H9 (cell line): ENCODE data around the gene ZNF215. TPM values are rescaled to one million over a fixed set of nuclear protein-coding genes. Genes with fewer than 3 reads are reported as not detected.

ENCODE experiments used
- DNase-seq: peaks from one replicate; pipeline ENCODE4 v3.0.0-alpha.2; 2017
- H2AFZ ChIP-seq: one replicate; pipeline ENCODE4 v1.6.1; 2013; ENCODE audit warnings: mild to moderate bottlenecking, low read length, control low read depth, moderate library complexity
- H2AK5ac ChIP-seq: 2 replicates; pipeline ENCODE4 v1.6.1; 2013; ENCODE audit warnings: low read length, control low read depth, mixed read lengths; ENCODE audit not compliant: insufficient read length
- H2BK120ac ChIP-seq: one replicate; pipeline ENCODE4 v1.6.1; 2013; ENCODE audit warnings: low read depth, mild to moderate bottlenecking, low read length, control low read depth, inconsistent platforms; ENCODE audit not compliant: poor library complexity, severe bottlenecking
- H2BK12ac ChIP-seq: 2 replicates; pipeline ENCODE4 v1.6.1; 2013; ENCODE audit warnings: low read length, control low read depth, mixed read lengths, low read depth; ENCODE audit not compliant: insufficient read length
- H2BK15ac ChIP-seq: 2 replicates; pipeline ENCODE4 v1.6.1; 2013; ENCODE audit warnings: low read depth, low read length, control low read depth
- H2BK20ac ChIP-seq: one replicate; pipeline ENCODE4 v1.6.1; 2013; ENCODE audit warnings: low read depth, mild to moderate bottlenecking, low read length, control low read depth, inconsistent platforms; ENCODE audit not compliant: poor library complexity, severe bottlenecking
- H2BK5ac ChIP-seq: 2 replicates; pipeline ENCODE4 v1.6.1; 2013; ENCODE audit warnings: low read length, control low read depth, mixed read lengths; ENCODE audit not compliant: insufficient read length
- H3K14ac ChIP-seq: 2 replicates; pipeline ENCODE4 v1.6.1; 2013; ENCODE audit warnings: low read length, control low read depth; ENCODE audit not compliant: insufficient read depth
- H3K18ac ChIP-seq: 2 replicates; pipeline ENCODE4 v1.6.1; 2013; ENCODE audit warnings: low read depth, mild to moderate bottlenecking, mixed read lengths, low read length, control low read depth; ENCODE audit not compliant: insufficient read length
- H3K23ac ChIP-seq: 2 replicates; pipeline ENCODE4 v1.6.1; 2013; ENCODE audit warnings: low read length, control low read depth, mixed read lengths, low read depth; ENCODE audit not compliant: insufficient read length
- H3K23me2 ChIP-seq: 2 replicates; pipeline ENCODE4 v1.6.1; 2013; ENCODE audit warnings: low read depth, mild to moderate bottlenecking, mixed read lengths, low read length, control low read depth; ENCODE audit not compliant: insufficient read length, poor library complexity, severe bottlenecking
- H3K27ac ChIP-seq: 2 replicates; pipeline ENCODE4 v1.5.1; 2013; ENCODE audit warnings: low read length, control low read depth, mixed read lengths, low read depth; ENCODE audit not compliant: insufficient read length
- H3K27me3 ChIP-seq: 2 replicates; pipeline ENCODE4 v1.6.1; 2013; ENCODE audit warnings: low read length, control low read depth, inconsistent platforms; ENCODE audit not compliant: insufficient read depth
- H3K4ac ChIP-seq: 2 replicates; pipeline ENCODE4 v1.6.1; 2013; ENCODE audit warnings: low read depth, mild to moderate bottlenecking, control low read depth, inconsistent platforms, low read length, moderate library complexity
- H3K4me1 ChIP-seq: 2 replicates; pipeline ENCODE4 v1.6.1; 2013; ENCODE audit warnings: low read length, control low read depth, inconsistent platforms; ENCODE audit not compliant: insufficient read depth
- H3K4me2 ChIP-seq: 2 replicates; pipeline ENCODE4 v1.6.1; 2013; ENCODE audit warnings: low read length, control low read depth, mixed read lengths; ENCODE audit not compliant: insufficient read length, insufficient read depth
- H3K56ac ChIP-seq: 2 replicates; pipeline ENCODE4 v1.6.1; 2013; ENCODE audit warnings: low read depth, mild to moderate bottlenecking, mixed read lengths, low read length, control low read depth; ENCODE audit not compliant: insufficient read length
- H3K79me1 ChIP-seq: 2 replicates; pipeline ENCODE4 v1.6.1; 2013; ENCODE audit warnings: low read depth, mild to moderate bottlenecking, moderate library complexity, low read length, control low read depth, inconsistent platforms; ENCODE audit not compliant: insufficient read depth, poor library complexity, severe bottlenecking
- H3K79me2 ChIP-seq: 2 replicates; pipeline ENCODE4 v1.6.1; 2013; ENCODE audit warnings: low read length, control low read depth, inconsistent platforms; ENCODE audit not compliant: insufficient read depth
- H3K9ac ChIP-seq: 2 replicates; pipeline ENCODE4 v1.6.1; 2013; ENCODE audit warnings: low read length, control low read depth, mixed read lengths; ENCODE audit not compliant: insufficient read length; ENCODE audit errors: extremely low read depth
- H3K9me3 ChIP-seq: one replicate; pipeline ENCODE4 v1.6.1; 2013; ENCODE audit warnings: low read depth, low read length, inconsistent platforms; ENCODE audit not compliant: control insufficient read depth
- H3T11ph ChIP-seq: one replicate; pipeline ENCODE4 v1.6.1; 2013; ENCODE audit warnings: mild to moderate bottlenecking, low read length, control low read depth, inconsistent platforms
- H4K20me1 ChIP-seq: one replicate; pipeline ENCODE4 v1.6.1; 2013; ENCODE audit not compliant: control insufficient read depth, insufficient read length, insufficient read depth
- H4K5ac ChIP-seq: 2 replicates; pipeline ENCODE4 v1.6.1; 2013; ENCODE audit warnings: low read depth, mild to moderate bottlenecking, mixed read lengths, low read length, control low read depth; ENCODE audit not compliant: insufficient read length
- H4K8ac ChIP-seq: replicated peaks from 2 replicates; pipeline ENCODE4 v1.6.1; 2013; ENCODE audit warnings: low read length, control low read depth, mixed read lengths, low read depth; ENCODE audit not compliant: insufficient read length
- H4K91ac ChIP-seq: 2 replicates; pipeline ENCODE4 v1.6.1; 2013; ENCODE audit warnings: low read depth, mild to moderate bottlenecking, moderate library complexity, mixed read lengths, low read length, control low read depth; ENCODE audit not compliant: insufficient read length
- H3K27ac Mint-ChIP-seq, 3 experiments: 2 replicates in 2 of 3; 3 replicates in 1 of 3; pipeline ENCODE4 v1.8.0; 2020 to 2021; ENCODE audit warnings: mixed read lengths in 3 of 3, mild to moderate bottlenecking in 1 of 3, moderate library complexity in 1 of 3
- H3K27me3 Mint-ChIP-seq: 2 replicates; pipeline ENCODE4 v1.8.0; 2021; ENCODE audit warnings: low read depth, mild to moderate bottlenecking, moderate library complexity, mixed read lengths
- H3K36me3 Mint-ChIP-seq, 3 experiments: 2 replicates in 2 of 3; 3 replicates in 1 of 3; pipeline ENCODE4 v1.8.0; 2020 to 2021; ENCODE audit warnings: low read depth in 3 of 3, mixed read lengths in 3 of 3; ENCODE audit not compliant: insufficient read depth in 1 of 3
- H3K4me1 Mint-ChIP-seq, 2 experiments: 2 replicates each; pipeline ENCODE4 v1.8.0; 2020; ENCODE audit warnings: mixed read lengths in 2 of 2
- H3K4me3 Mint-ChIP-seq, 2 experiments: 2 replicates in 1 of 2; 3 replicates in 1 of 2; pipeline ENCODE4 v1.8.0; 2020 to 2021; ENCODE audit warnings: mild to moderate bottlenecking in 2 of 2, mixed read lengths in 2 of 2, moderate library complexity in 1 of 2
- H3K9me3 Mint-ChIP-seq, 2 experiments: 2 replicates in 1 of 2; 3 replicates in 1 of 2; pipeline ENCODE4 v1.8.0; 2020; ENCODE audit warnings: mild to moderate bottlenecking in 2 of 2, mixed read lengths in 2 of 2, moderate library complexity in 1 of 2
- CTCF ChIP-seq: fragments of 200-600 bp; sonication (generic); conservative IDR thresholded peaks from 3 replicates; pipeline ENCODE4 v1.8.0; 2021; ENCODE audit warnings: antibody characterized with exemption, mild to moderate bottlenecking
- total RNA-seq: library from RNA; stranded (reverse); gene quantifications from 2 replicates; pipeline ENCODE4 v1.2.1, GENCODE V29; 2021

ZNF215 gene
- total RNA-seq, 1 experiment from 2014 or later: 18.0 TPM

DNA sequence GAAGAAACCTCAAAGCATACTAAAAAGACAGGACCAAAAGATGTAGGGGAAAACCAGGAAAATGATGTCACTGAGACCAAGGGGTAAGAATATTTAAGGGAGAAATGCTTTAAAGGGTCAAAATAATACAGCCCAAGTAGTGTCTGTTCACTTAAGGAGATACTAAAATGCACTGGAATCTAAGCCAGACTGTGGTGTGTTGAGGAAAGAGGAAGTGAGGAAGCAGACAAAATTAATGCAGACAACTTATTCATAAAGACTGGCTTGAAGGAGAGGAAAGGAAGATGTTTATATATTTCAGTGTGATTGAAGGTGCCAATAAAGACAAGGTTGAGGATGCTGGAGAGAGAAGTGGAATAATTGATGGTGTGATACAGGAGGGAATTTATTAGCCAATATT, 15.7 kb downstream of the ZNF215 start:
- Histone ChIP-seq H3K18ac (no peak overlapping the region), H3K4ac (no peak overlapping the region), H3K23ac (no peak overlapping the region), H2AK5ac (no peak overlapping the region), H3K79me1 (no peaks in the 10 kb centered on the region), H3K9me3 (no peaks in the 10 kb centered on the region), H3K4me1 (no peaks in the 10 kb centered on the region), H4K91ac (no peak overlapping the region), H2BK12ac (no peak overlapping the region), H4K8ac (no peak overlapping the region), H3K23me2 (no peaks in the 10 kb centered on the region), H2BK5ac (no peak overlapping the region), H3T11ph (no peak overlapping the region), H2BK20ac (no peak overlapping the region), H3K27ac (no peak overlapping the region), H3K27me3 (no peaks in the 10 kb centered on the region), H2AFZ (no peak overlapping the region), H3K56ac (no peak overlapping the region), H4K20me1 (no peaks in the 10 kb centered on the region), H4K5ac (no peak overlapping the region), H3K9ac (no peak overlapping the region), H3K4me2 (no peak overlapping the region), H2BK120ac (no peak overlapping the region), H3K14ac (no peak overlapping the region), H2BK15ac (no peak overlapping the region), H3K79me2 (no peaks in the 10 kb centered on the region)
- Mint-ChIP-seq H3K27ac (no peak overlapping the region), H3K36me3 (peaks cover 17 to 33% (median 21%) of the 10 kb centered on the region in 3 experiments; a peak in 6 of 7 replicates), H3K4me1 (no peaks in the 10 kb centered on the region), H3K9me3 (no peaks in the 10 kb centered on the region), H3K4me3 (no peak overlapping the region), H3K27me3 (no peaks in the 10 kb centered on the region)
- no peak for DNase-seq
- TF ChIP-seq CTCF: no peak
